Neural crest cell (in vitro differentiated cells): ENCODE data around the gene CRIP1. TPM values are rescaled to one million over a fixed set of nuclear protein-coding genes. Genes with fewer than 3 reads are reported as not detected.
A peak's percentile ranks its signal among the peaks of the same experiment; 100 is the strongest.

Experiments
- DNase-seq: peaks from one replicate; pipeline ENCODE4 v3.0.0; 2021; ENCODE audit warnings: low read depth, mixed read lengths, low spot score
- H3K27ac Mint-ChIP-seq: one replicate; pipeline ENCODE4 v1.8.0; 2021; ENCODE audit warnings: mild to moderate bottlenecking, mixed read lengths; ENCODE audit not compliant: unreplicated experiment
- H3K27me3 Mint-ChIP-seq: 2 replicates; pipeline ENCODE4 v1.8.0; 2021; ENCODE audit warnings: low read depth, mild to moderate bottlenecking, mixed read lengths
- H3K36me3 Mint-ChIP-seq: 2 replicates; pipeline ENCODE4 v1.8.0; 2021; ENCODE audit warnings: low read depth, mild to moderate bottlenecking, mixed read lengths
- H3K4me1 Mint-ChIP-seq: 2 replicates; pipeline ENCODE4 v1.8.0; 2021; ENCODE audit warnings: mixed read lengths
- H3K4me3 Mint-ChIP-seq: one replicate; pipeline ENCODE4 v1.8.0; 2021; ENCODE audit warnings: mild to moderate bottlenecking, mixed read lengths
- H3K9me3 Mint-ChIP-seq: 2 replicates; pipeline ENCODE4 v1.8.0; 2021; ENCODE audit warnings: mixed read lengths
- total RNA-seq: library from RNA; stranded (reverse); gene quantifications from 2 replicates; pipeline ENCODE4 v1.2.1, GENCODE V29; 2021
- TF ChIP-seq, protein P1 (sequence below): fragments of 200-600 bp; sonication (generic); conservative IDR thresholded peaks from 2 replicates; pipeline ENCODE4 v1.5.0; 2021; ENCODE audit warnings: antibody characterized with exemption, mild to moderate bottlenecking

CRIP1 gene
- total RNA-seq, 1 donor from 2014 or later: 4.8 TPM

- H3K4me3 Mint-ChIP-seq: peak within 1 kb of the TSS; percentile 80
- no peaks in the 10 kb centered on the region for H3K36me3 Mint-ChIP-seq
- TF ChIP-seq, protein P1, sequence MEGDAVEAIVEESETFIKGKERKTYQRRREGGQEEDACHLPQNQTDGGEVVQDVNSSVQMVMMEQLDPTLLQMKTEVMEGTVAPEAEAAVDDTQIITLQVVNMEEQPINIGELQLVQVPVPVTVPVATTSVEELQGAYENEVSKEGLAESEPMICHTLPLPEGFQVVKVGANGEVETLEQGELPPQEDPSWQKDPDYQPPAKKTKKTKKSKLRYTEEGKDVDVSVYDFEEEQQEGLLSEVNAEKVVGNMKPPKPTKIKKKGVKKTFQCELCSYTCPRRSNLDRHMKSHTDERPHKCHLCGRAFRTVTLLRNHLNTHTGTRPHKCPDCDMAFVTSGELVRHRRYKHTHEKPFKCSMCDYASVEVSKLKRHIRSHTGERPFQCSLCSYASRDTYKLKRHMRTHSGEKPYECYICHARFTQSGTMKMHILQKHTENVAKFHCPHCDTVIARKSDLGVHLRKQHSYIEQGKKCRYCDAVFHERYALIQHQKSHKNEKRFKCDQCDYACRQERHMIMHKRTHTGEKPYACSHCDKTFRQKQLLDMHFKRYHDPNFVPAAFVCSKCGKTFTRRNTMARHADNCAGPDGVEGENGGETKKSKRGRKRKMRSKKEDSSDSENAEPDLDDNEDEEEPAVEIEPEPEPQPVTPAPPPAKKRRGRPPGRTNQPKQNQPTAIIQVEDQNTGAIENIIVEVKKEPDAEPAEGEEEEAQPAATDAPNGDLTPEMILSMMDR: no peak
- no peak within 1 kb of the TSS for H3K27ac Mint-ChIP-seq
- peaks cover 32% of the 10 kb centered on the region for H3K27me3 Mint-ChIP-seq
- H3K9me3 Mint-ChIP-seq: no peaks in the 10 kb centered on the region
- peak; percentile 38 for DNase-seq
- H3K4me1 Mint-ChIP-seq: no peaks in the 10 kb centered on the region
These were observed 39.4 kb downstream of the CRIP1 start, which contains the start of gene TMEM121 for GRCh38 chr14:105525861-105526775. Gene TMEM121, plus strand, starts transcription at chr14:105526583. Its CDS starts 2,252 bp downstream, at chr14:105528835.

DNA sequence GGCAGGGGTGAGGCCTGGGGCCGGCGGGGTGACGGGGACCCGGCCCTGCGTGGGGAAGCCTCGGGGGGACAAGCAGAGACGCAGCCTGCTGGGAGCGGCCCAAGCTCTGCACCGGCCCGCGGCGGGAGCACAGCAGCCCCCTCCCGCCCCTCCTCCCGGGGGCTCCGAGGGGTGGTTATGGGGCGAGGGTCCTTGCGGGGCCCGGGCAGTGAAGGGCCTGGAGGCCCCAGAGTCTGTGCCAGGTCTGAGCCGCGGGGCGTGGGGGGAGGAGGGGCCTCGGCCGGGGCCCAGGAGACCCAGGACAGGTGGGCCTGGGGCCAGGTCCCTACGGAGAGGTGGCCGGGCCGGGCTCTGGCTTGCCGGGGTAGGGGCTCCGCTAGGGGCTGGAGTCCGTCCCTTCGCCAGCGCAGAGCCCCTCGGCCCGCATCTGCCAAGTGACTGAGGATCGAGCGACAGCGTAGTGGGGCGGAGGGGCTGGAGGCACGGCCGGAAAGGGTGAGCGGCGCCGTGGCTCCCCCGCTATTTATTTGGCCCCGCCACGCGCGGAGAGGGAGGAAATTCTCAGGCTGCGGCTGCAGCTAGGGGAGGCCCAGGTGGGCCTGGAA is 40.2 kb downstream of the CRIP1 start:
- Mint-ChIP-seq H3K27me3 (peaks cover 27% of the 10 kb centered on the region), H3K9me3 (no peaks in the 10 kb centered on the region), H3K36me3 (no peaks in the 10 kb centered on the region), H3K27ac (no peak overlapping the region), H3K4me1 (no peaks in the 10 kb centered on the region), H3K4me3 (peak overlapping the region; percentile 72)
- TF ChIP-seq, protein P1: no peak
- DNase-seq: no peak

DNA sequence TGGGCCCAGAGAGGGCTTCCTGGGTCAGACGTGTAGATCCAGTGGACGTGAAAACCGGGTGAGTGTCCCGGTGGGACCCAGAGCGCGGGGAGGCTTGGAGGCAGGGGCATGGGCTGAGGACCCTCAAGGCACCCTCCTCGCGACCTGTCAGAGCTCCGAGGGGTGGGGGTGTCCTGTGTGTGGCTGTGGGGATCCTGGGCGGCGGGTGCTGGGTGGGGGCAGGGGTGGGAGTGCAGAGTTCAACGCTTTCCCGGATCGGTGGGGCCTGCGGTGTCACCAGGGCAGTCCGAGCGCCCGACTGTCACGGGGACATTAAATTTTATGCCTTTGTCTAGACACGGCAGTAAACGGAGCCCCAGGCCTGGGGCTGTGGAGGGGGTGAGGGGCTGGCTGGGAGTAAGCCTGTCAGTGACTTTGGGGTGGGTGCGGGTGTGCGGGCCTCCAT is 40.7 kb downstream of the CRIP1 start:
- Mint-ChIP-seq H3K4me3 (peak overlapping the region; percentile 72), H3K27ac (no peak overlapping the region)

DNA sequence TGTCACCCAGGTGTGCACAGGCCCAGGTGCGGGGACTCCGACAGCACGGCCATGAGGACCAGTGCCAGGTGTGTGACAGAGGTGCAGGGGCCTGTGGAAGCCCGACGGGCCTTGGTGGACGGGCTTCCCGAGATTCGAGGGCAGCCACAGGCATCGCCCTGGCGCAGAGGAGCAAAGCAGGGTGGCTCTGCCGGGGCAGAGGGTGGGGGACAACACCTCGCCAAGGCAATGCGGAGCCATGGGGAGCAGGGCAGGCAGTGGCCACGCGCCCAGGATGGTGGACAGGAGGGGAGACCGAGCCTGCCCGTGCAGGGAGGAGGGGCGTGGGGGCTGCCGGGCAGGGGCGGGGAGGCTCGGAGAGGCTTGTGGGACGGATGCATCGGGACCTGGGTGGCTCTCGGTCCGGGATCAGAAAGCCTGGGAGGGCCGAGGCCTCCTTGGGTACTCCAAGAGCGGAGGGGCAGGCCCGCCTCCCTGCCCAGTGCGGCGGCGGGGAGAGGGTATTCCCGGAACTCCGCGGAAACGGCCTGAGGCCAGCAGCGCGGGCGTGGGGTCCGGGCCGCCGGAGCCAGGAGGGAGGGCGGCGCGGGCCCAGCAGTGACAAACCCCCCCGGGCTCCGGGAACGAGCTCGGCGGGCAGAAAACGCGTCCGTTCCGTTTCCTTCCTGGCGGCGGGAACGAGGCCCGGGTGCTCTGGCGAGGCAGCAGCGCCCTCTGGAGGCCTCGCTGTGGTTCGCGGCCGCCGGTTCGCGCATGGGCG is 41.3 kb downstream of the CRIP1 start:
- Mint-ChIP-seq H3K27me3 (peaks cover 25% of the 10 kb centered on the region), H3K4me3 (peak overlapping the region; percentile 72), H3K27ac (no peak overlapping the region), H3K4me1 (peaks cover 4% of the 10 kb centered on the region), H3K36me3 (no peaks in the 10 kb centered on the region), H3K9me3 (no peaks in the 10 kb centered on the region)
- DNase-seq: peak; percentile 79
- TF ChIP-seq, protein P1: peak; percentile 85

More for the DNA sequence above, 40.7 kb downstream of the CRIP1 start:
- no peak for DNase-seq
- Mint-ChIP-seq H3K27me3 (peaks cover 25% of the 10 kb centered on the region), H3K9me3 (no peaks in the 10 kb centered on the region), H3K36me3 (no peaks in the 10 kb centered on the region), H3K4me1 (no peaks in the 10 kb centered on the region)
- TF ChIP-seq, protein P1: no peak
